Ovary (tissue), 9 donors: Measurements from ENCODE around the gene GHRL. TPM values are rescaled to one million over a fixed set of nuclear protein-coding genes. Genes with fewer than 3 reads are reported as not detected.
"Not testable (repeated sequence)": the region's sequence is repeated elsewhere in the genome, so short reads cannot be mapped to it uniquely, and the experiment has no call there.

Experiments
- DNase-seq, 5 donors: peaks; one replicate each; pipeline ENCODE4 v3.0.0-alpha.2; 2019 to 2020
- H3K27ac ChIP-seq, 2 donors: fragments of 200-600 bp; one replicate each; pipeline versions ENCODE4 v1.5.1 to v1.8.0; 2019 to 2022
- H3K27me3 ChIP-seq: fragments of 200-600 bp; one replicate; pipeline ENCODE4 v1.8.0; 2022
- H3K36me3 ChIP-seq: fragments of 200-600 bp; sonication (generic); one replicate; pipeline ENCODE4 v1.5.1; 2019
- H3K4me1 ChIP-seq: one replicate; pipeline ENCODE4 v1.8.1; 2013; ENCODE audit warnings: mild to moderate bottlenecking, moderate library complexity; ENCODE audit not compliant: insufficient read depth
- H3K4me3 ChIP-seq: fragments of 200-600 bp; sonication (generic); one replicate; pipeline ENCODE4 v1.5.1; 2017
- H3K9me3 ChIP-seq, 2 donors: fragments of 200-600 bp in 1 of 2; sonication (generic) in 1 of 2; one replicate each; pipeline versions ENCODE4 v1.5.1 to v1.8.1; 2013 to 2019; ENCODE audit warnings: mild to moderate bottlenecking in 1 of 2, moderate library complexity in 1 of 2
- CTCF ChIP-seq, 3 donors: fragments of 450-650 bp in 2 of 3; fragments of 200-600 bp in 1 of 3; IDR thresholded peaks; one replicate each; pipeline versions ENCODE4 v1.5.1 to v1.8.0; 2016 to 2022; ENCODE audit warnings: antibody characterized with exemption in 3 of 3, mild to moderate bottlenecking in 1 of 3
- EP300 ChIP-seq: sonication (generic); formaldehyde crosslinking; IDR thresholded peaks from one replicate; pipeline ENCODE4 v1.6.1; 2017; ENCODE audit warnings: antibody characterized with exemption
- POLR2A ChIP-seq: fragments of 450-650 bp; IDR thresholded peaks from one replicate; pipeline ENCODE4 v1.6.1; 2017; ENCODE audit warnings: antibody characterized with exemption, mild to moderate bottlenecking, moderate library complexity
- WGBS, 3 donors: extraction: QIAGEN DNeasy Blood & Tissue Kit in 1 of 3; methylation state at CpG; one replicate each; pipeline versions ENCODE4 v1.1.5 to v1.1.7; 2013 to 2017; 5-methylcytosine and 5-hydroxymethylcytosine counted together
- intact Hi-C, 4 donors: fragments of 100-400 bp; cut with DNase I; formaldehyde crosslinking; loops; one replicate each; pipeline versions ENCODE4 v1.11.0 to v1.15.1; 2022 to 2023
- polyA plus RNA-seq, 2 donors: library from polyadenylated mRNA; stranded (reverse); fragments of 200-250 nt in 1 of 2; fragments of 350-450 nt in 1 of 2; fragmentation: Illumina TruSeq in 1 of 2; extraction: RNeasy Lipid Tissue Mini Kit (QIAGEN cat#74804) in 1 of 2; gene quantifications; one replicate each; pipeline ENCODE4 v1.2.3, GENCODE V29; 2013 to 2014
- total RNA-seq, 7 donors: library from RNA; depleted of rRNA in 2 of 7; stranded (reverse); fragments of >200 nt in 2 of 7; fragmentation: NEBNext Ultra II Directional in 3 of 7; extraction: Animal tissue kit (Norgen Biotek cat#: 25700) in 3 of 7; gene quantifications; one replicate each; pipeline versions ENCODE4 v1.1.0 to v1.2.4, GENCODE V29; 2016 to 2023
- donor health status: DM: no; HTN: no; CAD: no; lungs with moderate emphysema.
- donor health status: DM: no; HTN: no; CAD: no.
- donor health status: Bipolar disorder and iron deficiency.
- donor health status: DM: yes; HTN: yes; CAD: no.
- donor health status: DM: no; HTN: no; CAD: no.
- donor health status: DM: yes; HTN: yes; CAD: no.

The GHRL gene
- total and polyA plus RNA-seq, 9 donors, result 0.23 to 2.4 (median 1.6) TPM

- Histone ChIP-seq H3K4me3 (no peak overlapping the region), H3K4me1 (peaks cover 10% of the 10 kb centered on the region), H3K36me3 (no peaks in the 10 kb centered on the region), H3K27me3 (no peaks in the 10 kb centered on the region), H3K9me3 (no peaks in the 10 kb centered on the region), H3K27ac (no peak overlapping the region)
- 89 to 99% (median 92%) methylated on average over 5 of the region's 5 CpGs for WGBS, 3 donors
- intact Hi-C loops, result no loop called here
- no peak for DNase-seq
- TF ChIP-seq EP300 (no peak), CTCF (IDR thresholded peaks at IDR 0.05) (no peak), POLR2A (no peak)
These were observed 23.3 kb downstream of the GHRL start for GRCh38 chr3:10269443-10269842.

GRCh38 chr3:10268930-10269329, 23.8 kb downstream of the GHRL start:
- TF ChIP-seq EP300, result no peak
- TF ChIP-seq CTCF (IDR thresholded peaks at IDR 0.05), result no peak
- TF ChIP-seq POLR2A, result no peak
- Histone ChIP-seq H3K4me1 (peaks cover 12% of the 10 kb centered on the region), H3K9me3 (no peaks in the 10 kb centered on the region), H3K27me3 (no peaks in the 10 kb centered on the region), H3K36me3 (no peaks in the 10 kb centered on the region), H3K27ac (no peak overlapping the region), H3K4me3 (no peak overlapping the region)
- intact Hi-C loops, result no loop called here
- DNase-seq, result no peak
- WGBS, 3 donors, result 85 to 92% (median 88%) methylated on average over 5 of the region's 5 CpGs

GRCh38 chr3:10268116-10268515, 24.6 kb downstream of the GHRL start:
- H3K4me1 ChIP-seq, result peaks cover 10% of the 10 kb centered on the region
- H3K9me3 ChIP-seq, result no peaks in the 10 kb centered on the region
- no peak for DNase-seq
- intact Hi-C loops, result no loop called here
- H3K4me3 ChIP-seq, result no peak overlapping the region
- H3K27me3 ChIP-seq, result no peaks in the 10 kb centered on the region
- TF ChIP-seq POLR2A, result no peak
- no peak for TF ChIP-seq EP300
- TF ChIP-seq CTCF (IDR thresholded peaks at IDR 0.05), result no peak
- H3K36me3 ChIP-seq, result no peaks in the 10 kb centered on the region
- H3K27ac ChIP-seq, result no peak overlapping the region

- H3K36me3 ChIP-seq, DNase-seq: not testable (repeated sequence)
These were observed 25.8 kb downstream of the GHRL start for GRCh38 chr3:10266936-10267335.

GRCh38 chr3:10265833-10266232, 26.9 kb downstream of the GHRL start:
- no peak overlapping the region for H3K4me3 ChIP-seq
- no peaks in the 10 kb centered on the region for H3K36me3 ChIP-seq
- H3K27me3 ChIP-seq, result no peaks in the 10 kb centered on the region
- TF ChIP-seq EP300 (no peak), CTCF (IDR thresholded peaks at IDR 0.05) (no peak), POLR2A (no peak)
- no peak overlapping the region for H3K27ac ChIP-seq
- intact Hi-C loops, result no loop called here
- peaks cover 6% of the 10 kb centered on the region for H3K4me1 ChIP-seq
- WGBS, 3 donors, result 92 to 98% (median 94%) methylated on average over 2 of the region's 2 CpGs
- DNase-seq, result no peak
- no peaks in the 10 kb centered on the region for H3K9me3 ChIP-seq

More at GRCh38 chr3:10266936-10267335, 25.8 kb downstream of the GHRL start:
- H3K27ac ChIP-seq, H3K9me3 ChIP-seq, intact Hi-C loops, H3K4me1 ChIP-seq, H3K27me3 ChIP-seq, H3K4me3 ChIP-seq: not testable (repeated sequence)
- WGBS, 3 donors, result 37 to 58% (median 39%) methylated on average over 7 of the region's 7 CpGs
